ENCODE results near the gene DHRS1.

DHRS1 gene

DNA sequence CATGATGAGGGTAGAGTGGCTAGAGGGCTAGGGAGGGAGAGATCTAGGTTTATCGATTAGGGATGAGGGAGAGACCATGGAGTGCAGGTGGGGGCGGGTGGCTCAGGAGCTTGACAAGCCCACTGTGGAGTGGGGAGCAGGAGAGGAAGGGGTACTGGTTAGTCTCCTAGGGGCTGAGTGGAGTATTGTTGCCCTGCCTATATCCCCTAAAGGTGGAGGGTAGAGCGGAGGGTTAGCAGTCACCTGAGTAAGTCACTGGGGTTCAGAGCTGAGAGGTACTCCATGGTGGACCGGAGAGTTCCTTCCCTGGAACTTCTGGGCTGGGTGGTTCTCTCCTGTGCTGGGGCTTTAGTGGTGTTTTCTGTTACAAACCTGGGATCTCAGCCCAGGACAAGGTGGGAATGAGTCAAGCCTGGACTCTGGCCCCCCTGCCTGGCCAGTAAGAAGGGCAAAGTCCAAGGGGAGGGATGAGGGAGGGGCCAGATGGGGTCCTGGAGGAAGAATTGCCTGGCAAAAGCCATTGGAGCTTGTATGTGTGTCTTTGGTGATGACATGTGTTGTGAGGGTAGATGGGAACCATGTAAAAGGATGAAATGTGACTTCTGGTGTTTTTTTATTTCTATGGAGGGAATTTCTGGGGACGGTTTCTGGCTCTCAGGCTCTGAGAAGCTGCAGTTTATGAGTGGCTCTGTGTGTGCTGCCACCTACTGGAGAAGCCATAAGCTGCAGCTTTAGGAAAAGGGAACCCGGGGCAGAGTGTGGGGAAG lies 8.2 kb upstream of the DHRS1 start, which contains the start of gene CIDEB:
Gene CIDEB (minus strand): TSS at position 403 of the 767 bp plus-strand sequence. CDS start 119 bp downstream, at position 284.
- H3K27ac ChIP-seq = no peak within 1 kb of the TSS
- peak in 1 of 2 donors; percentile 61 for DNase-seq
- H3K4me3 ChIP-seq = no peak within 1 kb of the TSS
- no peaks in the 10 kb centered on the region for H3K27me3 ChIP-seq
- TF ChIP-seq, protein P1, sequence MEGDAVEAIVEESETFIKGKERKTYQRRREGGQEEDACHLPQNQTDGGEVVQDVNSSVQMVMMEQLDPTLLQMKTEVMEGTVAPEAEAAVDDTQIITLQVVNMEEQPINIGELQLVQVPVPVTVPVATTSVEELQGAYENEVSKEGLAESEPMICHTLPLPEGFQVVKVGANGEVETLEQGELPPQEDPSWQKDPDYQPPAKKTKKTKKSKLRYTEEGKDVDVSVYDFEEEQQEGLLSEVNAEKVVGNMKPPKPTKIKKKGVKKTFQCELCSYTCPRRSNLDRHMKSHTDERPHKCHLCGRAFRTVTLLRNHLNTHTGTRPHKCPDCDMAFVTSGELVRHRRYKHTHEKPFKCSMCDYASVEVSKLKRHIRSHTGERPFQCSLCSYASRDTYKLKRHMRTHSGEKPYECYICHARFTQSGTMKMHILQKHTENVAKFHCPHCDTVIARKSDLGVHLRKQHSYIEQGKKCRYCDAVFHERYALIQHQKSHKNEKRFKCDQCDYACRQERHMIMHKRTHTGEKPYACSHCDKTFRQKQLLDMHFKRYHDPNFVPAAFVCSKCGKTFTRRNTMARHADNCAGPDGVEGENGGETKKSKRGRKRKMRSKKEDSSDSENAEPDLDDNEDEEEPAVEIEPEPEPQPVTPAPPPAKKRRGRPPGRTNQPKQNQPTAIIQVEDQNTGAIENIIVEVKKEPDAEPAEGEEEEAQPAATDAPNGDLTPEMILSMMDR (IDR thresholded peaks at IDR 0.05) = peak; percentile 71 to 90
- H3K4me1 ChIP-seq = peaks cover 0 to 29% (median 16%) of the 10 kb centered on the region in 4 donors
- intact Hi-C loops (cut with DNase I; ENCODE audit: low total_unique reads) = no loop called here
- H3K9me3 ChIP-seq = no peaks in the 10 kb centered on the region
- peaks cover 37 to 51% (median 46%) of the 10 kb centered on the region in 3 donors for H3K36me3 ChIP-seq

DNA sequence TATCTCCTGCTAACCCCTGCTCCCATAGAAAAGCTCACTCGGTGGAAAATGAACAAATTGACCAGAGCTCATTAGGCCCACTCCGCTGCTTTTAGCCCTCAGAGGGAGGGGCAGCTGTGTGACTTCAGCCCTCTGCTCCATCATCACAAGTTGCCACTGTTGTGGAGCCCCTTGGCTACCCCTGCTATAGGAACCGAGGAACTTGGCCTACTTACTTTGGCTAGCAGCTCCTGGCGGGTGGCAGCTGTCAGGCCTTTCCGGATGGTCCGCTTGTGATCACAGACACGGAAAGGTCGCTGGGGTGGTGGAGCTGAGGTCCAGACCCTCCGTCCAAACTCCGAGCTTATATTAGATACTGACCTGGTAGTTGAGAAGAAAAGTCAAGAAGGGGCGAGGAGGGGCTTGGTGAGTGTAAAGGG lies 7.6 kb upstream of the DHRS1 start:
- no peaks in the 10 kb centered on the region for H3K9me3 ChIP-seq
- H3K4me3 ChIP-seq = no peak overlapping the region
- TF ChIP-seq, protein P1 (IDR thresholded peaks at IDR 0.05) = no peak
- H3K4me1 ChIP-seq = peaks cover 0 to 29% (median 16%) of the 10 kb centered on the region in 4 donors
- intact Hi-C loops (cut with DNase I; ENCODE audit: low total_unique reads) = no loop called here
- DNase-seq = no peak
- no peaks in the 10 kb centered on the region for H3K27me3 ChIP-seq
- H3K27ac ChIP-seq = no peak overlapping the region
- H3K36me3 ChIP-seq = peaks cover 43 to 57% (median 51%) of the 10 kb centered on the region in 3 donors

DNA sequence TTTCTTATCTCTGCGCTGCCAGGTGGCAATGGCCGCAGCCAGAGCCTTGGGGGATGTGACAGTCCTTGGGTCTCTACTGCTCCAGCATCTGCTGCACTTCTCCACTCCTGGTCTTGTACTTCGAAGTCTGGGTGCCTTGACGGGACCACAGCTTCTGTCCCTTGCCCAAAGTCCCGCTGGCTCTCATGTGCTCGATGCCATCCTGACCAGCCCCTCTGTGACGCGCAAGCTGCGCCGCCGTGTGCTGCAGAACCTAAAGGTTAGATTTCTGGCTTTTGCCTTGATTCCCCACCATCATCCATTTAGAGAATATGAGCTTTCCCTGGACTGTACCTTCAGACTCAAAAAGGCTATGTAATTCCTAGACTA lies 4.4 kb upstream of the DHRS1 start:
- intact Hi-C loops (cut with DNase I; ENCODE audit: low total_unique reads) = no loop called here
- TF ChIP-seq, protein P1 (IDR thresholded peaks at IDR 0.05) = no peak
- Histone ChIP-seq H3K27me3 (no peaks in the 10 kb centered on the region), H3K27ac (no peak overlapping the region), H3K36me3 (peaks cover 52 to 65% (median 59%) of the 10 kb centered on the region in 3 donors), H3K9me3 (no peaks in the 10 kb centered on the region), H3K4me1 (peaks cover 0 to 22% (median 18%) of the 10 kb centered on the region in 4 donors), H3K4me3 (no peak overlapping the region)
- DNase-seq = no peak

DNA sequence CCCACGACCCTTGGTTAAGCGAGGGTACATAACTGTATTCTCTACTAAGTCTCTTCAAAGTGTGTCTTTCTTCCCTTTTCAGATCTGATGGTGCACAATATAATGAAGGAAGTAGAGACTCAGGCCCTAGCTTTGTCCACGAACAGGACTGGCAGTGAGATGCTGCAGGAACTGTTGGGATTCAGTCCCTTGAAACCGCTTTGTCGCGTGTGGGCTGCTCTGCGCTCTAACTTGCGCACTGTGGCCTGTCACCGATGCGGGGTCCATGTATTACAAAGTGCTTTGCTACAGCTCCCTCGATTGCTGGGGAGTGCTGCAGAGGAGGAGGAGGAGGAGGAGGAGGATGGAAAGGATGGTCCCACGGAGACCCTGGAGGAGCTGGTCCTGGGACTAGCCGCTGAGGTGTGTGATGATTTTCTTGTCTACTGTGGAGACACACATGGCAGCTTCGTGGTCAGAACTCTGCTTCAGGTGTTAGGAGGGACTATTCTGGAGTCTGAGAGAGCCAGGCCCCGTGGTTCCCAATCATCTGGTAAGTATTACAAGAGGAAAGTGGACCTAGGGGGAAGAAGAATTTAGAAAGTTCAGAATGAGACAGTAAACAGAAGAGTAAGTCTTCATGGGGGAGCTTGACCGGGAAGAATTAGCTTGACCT lies 873 bp upstream of the DHRS1 start:
- Histone ChIP-seq H3K4me3 (peak overlapping the region; percentile 91 to 96), H3K4me1 (peaks cover 0 to 34% (median 25%) of the 10 kb centered on the region in 4 donors), H3K36me3 (peaks cover 49 to 54% (median 51%) of the 10 kb centered on the region in 3 donors), H3K9me3 (no peaks in the 10 kb centered on the region), H3K27ac (peak overlapping the region; percentile 76 to 85), H3K27me3 (no peaks in the 10 kb centered on the region)
- DNase-seq = no peak
- TF ChIP-seq, protein P1 (IDR thresholded peaks at IDR 0.05) = no peak
- intact Hi-C loops (cut with DNase I; ENCODE audit: low total_unique reads) = no loop called here

DNA sequence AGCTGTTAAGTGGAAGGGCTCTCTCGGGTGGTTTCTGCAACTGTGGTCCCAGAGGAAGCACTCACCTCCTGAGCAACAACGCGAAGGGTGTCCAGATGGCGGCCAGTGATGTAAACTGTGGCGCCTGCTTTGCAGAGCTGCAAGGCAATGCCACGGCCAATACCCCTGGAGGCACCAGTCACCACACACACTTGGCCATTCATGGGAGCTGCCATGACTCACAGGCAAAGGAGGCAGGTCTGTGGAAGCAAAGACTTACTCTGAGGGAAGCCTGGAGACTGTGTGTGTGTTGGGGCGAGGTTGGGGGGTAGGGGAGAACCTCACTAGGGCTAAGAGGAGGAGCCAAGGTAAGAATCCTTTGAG lies 707 bp downstream of the DHRS1 start:
- intact Hi-C loops (cut with DNase I; ENCODE audit: low total_unique reads) = loop anchor here (5.0 kb wide), 1 partner anchor 57 kb away; the partner anchor contains the start of gene TINF2
- DNase-seq = no peak
- peaks cover 38 to 47% (median 38%) of the 10 kb centered on the region in 3 donors for H3K36me3 ChIP-seq
- H3K9me3 ChIP-seq = no peaks in the 10 kb centered on the region
- TF ChIP-seq, protein P1 (IDR thresholded peaks at IDR 0.05) = no peak
- H3K4me3 ChIP-seq = peak overlapping the region; percentile 91 to 96
- H3K27ac ChIP-seq = peak overlapping the region; percentile 76 to 85
- H3K27me3 ChIP-seq = no peaks in the 10 kb centered on the region
- peaks cover 0 to 34% (median 25%) of the 10 kb centered on the region in 4 donors for H3K4me1 ChIP-seq

Measured in tibial artery (tissue), 4 donors.